NB4 (cell line): ENCODE results near the gene CBFA2T3.

Experiments
- DNase-seq: peaks from one replicate; pipeline ENCODE4 v3.0.0; 2010; ENCODE audit warnings: low read depth
- H3K4me3 ChIP-seq: one replicate; pipeline ENCODE4 v1.5.1; 2011; ENCODE audit warnings: mild to moderate bottlenecking, low read depth, low read length, moderate library complexity
- CTCF ChIP-seq: IDR thresholded peaks from one replicate; pipeline ENCODE4 v1.5.1; 2012; ENCODE audit warnings: low read depth, low read length
- MAX ChIP-seq: IDR thresholded peaks from 2 replicates; pipeline ENCODE4 v1.6.1; 2011; ENCODE audit warnings: low read depth, low read length
- MYC ChIP-seq: IDR thresholded peaks from 2 replicates; pipeline ENCODE4 v1.6.1; 2011; ENCODE audit warnings: low read depth, low read length
- POLR2A ChIP-seq: IDR thresholded peaks from 2 replicates; pipeline ENCODE4 v1.6.1; 2011; ENCODE audit warnings: mild to moderate bottlenecking; ENCODE audit not compliant: insufficient read length; ENCODE audit errors: extremely low read depth

Gene CBFA2T3

GRCh38 chr16:88973007-88973410 lies 4.0 kb downstream of the CBFA2T3 start:
- TF ChIP-seq POLR2A (no peak), MYC (no peak), CTCF (no peak), MAX (no peak)
- H3K4me3 ChIP-seq = peak overlapping the region; percentile 28
- peak; percentile 44 for DNase-seq

- DNase-seq = no peak
- H3K4me3 ChIP-seq = no peak overlapping the region
- TF ChIP-seq CTCF = no peak
- no peak for TF ChIP-seq POLR2A
- TF ChIP-seq MYC = no peak
- no peak for TF ChIP-seq MAX
Measured at GRCh38 chr16:88972349-88972748, 4.7 kb downstream of the CBFA2T3 start.

- no peak for DNase-seq
- no peak overlapping the region for H3K4me3 ChIP-seq
- TF ChIP-seq CTCF = no peak
- TF ChIP-seq POLR2A = no peak
- TF ChIP-seq MYC = no peak
- TF ChIP-seq MAX = no peak
Measured at GRCh38 chr16:88971371-88972097, 5.5 kb downstream of the CBFA2T3 start.

- no peak for TF ChIP-seq POLR2A
- no peak for TF ChIP-seq MYC
- no peak for TF ChIP-seq MAX
- TF ChIP-seq CTCF = no peak
- no peak for DNase-seq
- no peak overlapping the region for H3K4me3 ChIP-seq
Measured at GRCh38 chr16:88970539-88971065, 6.4 kb downstream of the CBFA2T3 start.

GRCh38 chr16:88970050-88970449 lies 7.0 kb downstream of the CBFA2T3 start:
- H3K4me3 ChIP-seq = no peak overlapping the region
- TF ChIP-seq MYC (no peak), POLR2A (no peak), MAX (no peak), CTCF (no peak)
- DNase-seq = no peak
